HG02884 (cell line): Measurements from ENCODE around the gene SCAF1.
"Not testable (repeated sequence)": the region's sequence is repeated elsewhere in the genome, so short reads cannot be mapped to it uniquely, and the experiment has no call there.

Experiments
- ATAC-seq: cut with Tn5 transposase; IDR thresholded peaks from one replicate; pipeline ENCODE4 v1.9.1; 2021; ENCODE audit warnings: mild to moderate bottlenecking, moderate library complexity; ENCODE audit not compliant: unreplicated experiment

Gene SCAF1

DNA sequence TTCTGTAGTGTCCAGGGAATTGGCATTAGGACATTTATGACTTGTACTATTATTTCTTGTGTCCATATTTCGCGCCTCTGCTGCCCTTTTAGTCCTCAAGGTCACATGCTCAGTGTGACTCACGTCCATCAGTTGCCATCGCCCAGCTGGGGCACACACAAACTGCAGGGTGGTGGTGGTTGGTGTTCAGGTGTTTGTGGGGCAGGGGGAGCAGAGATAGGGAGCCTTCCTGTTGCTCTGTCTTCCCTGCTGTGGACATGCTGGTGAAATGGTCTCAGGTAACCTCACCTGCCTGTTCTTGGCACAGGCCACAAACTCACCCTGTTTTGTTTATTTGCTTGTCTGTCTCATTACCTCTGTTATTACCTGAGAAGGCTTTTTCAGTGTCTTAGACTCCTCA is 28.6 kb upstream of the SCAF1 start:
- no peak for ATAC-seq

DNA sequence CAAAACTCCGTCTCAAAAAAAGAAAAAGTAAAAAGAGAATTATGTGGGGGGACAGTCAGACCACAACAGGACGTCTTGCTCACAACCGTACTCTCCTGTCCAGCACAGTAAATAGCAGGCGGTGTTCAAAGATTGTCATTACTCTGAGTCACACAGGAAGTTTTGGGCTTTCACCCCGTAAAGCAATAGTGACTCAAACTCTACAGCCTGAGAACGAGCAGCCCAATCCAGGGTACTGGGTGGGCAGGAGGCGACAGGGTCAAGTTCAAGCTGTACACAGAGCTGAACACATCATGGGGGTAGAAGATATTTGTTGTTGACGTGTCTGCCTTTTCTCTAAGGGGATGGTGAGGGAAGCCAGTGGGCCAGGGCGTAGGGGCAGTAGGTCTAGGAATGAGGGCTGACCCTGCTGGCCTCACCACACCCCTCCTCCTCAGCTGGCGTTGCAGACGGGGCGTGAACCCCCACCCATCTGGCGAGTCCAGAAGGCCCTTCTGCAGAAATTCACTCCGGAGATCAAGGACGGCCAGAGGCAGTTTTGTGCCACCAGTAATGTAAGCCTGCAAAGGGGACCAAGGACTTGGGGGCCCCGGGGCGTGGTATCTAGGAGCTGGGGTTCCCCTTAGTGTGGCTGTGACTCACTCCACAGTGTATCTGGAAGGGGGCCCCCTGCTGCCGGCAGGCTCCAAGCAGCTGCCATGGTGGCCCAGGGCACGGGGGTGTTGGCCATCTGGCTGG is 27.7 kb upstream of the SCAF1 start:
- no peak for ATAC-seq

DNA sequence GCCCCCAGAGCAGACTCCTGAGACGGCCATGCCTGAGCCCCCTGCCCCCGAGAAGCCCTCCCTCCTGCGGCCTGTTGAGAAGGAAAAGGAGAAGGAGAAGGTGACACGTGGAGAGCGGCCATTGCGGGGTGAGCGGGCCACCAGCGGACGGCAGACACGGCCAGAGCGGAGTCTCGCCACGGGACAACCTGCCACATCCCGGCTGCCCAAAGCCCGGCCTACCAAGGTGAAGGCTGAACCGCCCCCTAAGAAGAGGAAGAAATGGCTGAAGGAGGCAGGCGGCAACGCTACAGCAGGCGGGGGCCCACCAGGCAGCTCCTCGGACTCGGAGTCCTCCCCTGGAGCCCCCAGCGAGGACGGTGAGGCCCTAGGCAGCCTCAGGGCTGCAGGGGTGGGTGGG is 26.1 kb upstream of the SCAF1 start:
- ATAC-seq: no peak

DNA sequence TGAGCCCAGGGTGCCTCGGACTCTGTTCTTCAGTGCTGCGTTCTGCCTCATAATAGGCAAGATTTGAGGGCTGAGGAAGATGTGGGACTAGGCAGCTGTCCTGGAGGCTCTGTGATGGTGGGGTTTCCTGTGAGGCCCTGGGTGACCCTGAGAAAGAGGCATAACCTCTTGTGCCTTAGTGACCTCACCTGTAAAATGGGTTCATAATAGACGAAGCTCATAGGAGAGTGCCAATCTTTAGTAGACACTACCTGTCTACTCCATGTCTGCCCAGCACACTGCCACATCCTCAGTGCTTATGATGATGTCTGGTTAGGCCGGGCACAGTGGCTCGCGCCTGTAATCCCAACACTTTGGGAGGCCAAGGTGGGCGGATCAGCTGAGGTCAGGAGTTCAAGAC is 25.5 kb upstream of the SCAF1 start:
- no peak for ATAC-seq

DNA sequence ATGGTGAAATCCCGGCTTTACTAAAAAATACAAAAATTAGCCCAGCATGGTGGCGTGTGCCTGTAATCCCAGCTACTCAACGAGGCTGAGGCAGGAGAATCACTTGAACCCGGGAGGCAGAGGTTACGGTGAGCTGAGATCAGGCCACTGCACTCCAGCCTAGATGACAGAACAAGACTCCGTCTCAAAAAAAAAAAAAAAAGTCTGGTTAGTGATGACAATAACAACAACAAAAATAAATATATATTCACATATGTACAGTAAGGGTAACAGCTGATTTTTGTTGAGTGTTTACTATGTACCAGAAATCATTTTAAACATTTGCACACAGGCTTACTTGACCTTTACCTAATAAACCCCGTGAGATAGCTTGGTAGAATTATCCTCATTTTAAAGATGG is 25.1 kb upstream of the SCAF1 start:
- ATAC-seq: no peak

DNA sequence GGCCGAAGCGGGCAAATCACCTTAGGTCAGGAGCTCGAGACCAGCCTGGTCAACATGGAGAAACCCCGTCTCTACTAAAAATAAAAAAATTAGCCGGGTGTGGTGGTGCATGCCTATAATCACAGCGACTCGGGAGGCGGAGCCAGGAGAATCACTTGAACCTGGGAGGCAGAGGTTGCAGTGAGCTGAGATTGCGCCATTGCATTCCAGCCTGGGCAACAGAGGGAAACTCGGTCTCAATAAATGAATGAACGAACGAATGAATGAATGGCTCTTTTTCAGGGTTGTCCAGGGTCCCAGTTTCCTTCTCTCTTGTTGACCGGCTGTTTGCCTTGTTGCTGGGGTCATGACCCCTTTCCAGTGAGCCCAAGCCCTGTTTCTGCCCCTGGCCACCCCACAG is 24.1 kb upstream of the SCAF1 start:
- not testable (repeated sequence) for ATAC-seq

DNA sequence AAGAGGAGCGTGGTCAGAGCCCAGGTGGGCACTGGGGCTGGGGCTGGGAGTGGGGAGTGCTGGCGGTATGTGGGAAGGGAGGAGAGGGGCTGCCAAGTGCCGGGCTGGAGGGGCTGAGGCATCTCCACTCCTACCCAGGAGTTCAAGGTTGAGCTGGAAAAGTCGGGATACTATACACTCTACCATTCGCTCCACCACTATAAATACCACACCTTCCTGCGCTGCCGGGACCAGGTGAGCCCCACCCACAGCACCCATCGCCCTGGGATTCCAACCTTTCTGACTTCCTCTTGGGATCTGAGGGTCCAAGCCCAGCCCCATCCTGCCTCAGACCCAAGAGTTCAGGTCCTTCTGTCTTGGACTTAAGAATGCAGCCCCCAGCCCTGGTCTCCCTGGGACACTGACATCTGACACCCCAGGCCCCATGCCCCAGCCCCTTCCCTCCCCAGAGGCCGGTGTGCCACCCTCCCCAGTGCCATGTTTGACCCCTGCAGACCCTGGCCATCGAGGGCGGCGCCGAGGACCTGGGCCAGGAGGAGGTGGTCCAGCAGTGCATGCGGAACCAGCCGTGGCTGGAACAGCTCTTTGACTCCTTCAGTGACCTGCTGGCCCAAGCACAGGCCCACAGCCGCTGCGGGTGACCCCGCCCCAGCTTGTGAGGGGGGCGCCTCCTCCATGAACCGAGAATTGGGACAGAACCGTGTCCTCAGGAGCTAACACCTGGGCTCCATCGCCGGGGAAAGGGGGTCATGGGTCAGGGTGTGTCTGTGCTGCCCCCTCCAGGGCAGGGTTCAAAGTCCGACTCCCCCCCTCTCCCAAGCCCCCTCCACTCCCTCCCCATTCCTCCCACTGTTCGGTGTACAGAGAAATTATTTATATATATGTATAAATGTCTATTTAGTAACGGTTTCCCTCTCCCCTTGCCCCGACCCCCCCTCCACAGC is 16.8 kb upstream of the SCAF1 start:
- ATAC-seq: no peak

DNA sequence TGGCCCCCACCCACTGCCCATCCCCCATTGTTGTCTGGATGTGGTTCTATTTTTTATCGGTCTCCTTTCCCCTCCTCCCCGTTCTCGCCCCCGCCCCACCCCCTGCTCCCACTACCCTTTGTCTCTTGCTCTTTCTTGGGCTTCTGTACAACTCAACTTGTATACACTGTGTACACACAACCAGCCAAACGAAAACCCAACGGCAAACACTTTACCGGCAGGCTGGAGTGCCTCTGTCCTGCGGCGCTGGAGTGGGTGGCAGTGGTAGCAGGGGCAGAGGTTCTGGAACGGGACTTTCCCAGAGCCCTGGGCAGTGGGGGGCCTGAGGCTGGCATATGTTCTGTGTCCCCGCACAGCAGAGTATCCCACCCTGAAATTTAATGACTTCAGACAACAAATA is 15.8 kb upstream of the SCAF1 start:
- no peak for ATAC-seq

DNA sequence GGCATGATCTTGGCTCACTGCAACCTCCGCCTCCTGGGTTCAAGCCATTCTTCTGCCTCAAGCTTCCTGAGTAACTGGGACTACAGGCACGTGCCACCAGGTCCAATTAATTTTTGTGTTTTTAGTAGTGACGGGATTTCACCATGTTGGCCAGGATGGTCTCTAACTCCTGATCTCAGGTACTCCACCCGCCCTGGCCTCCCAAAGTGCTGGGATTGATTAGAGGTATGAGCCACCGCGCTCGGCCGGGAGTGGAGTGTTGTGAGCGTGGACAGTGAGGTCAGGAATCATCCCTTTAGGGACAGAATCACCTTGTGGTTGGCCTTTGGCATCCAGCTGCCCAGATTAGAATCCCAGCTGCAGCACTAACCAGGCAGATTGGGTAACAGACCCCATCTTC is 12.3 kb upstream of the SCAF1 start:
- no peak for ATAC-seq

DNA sequence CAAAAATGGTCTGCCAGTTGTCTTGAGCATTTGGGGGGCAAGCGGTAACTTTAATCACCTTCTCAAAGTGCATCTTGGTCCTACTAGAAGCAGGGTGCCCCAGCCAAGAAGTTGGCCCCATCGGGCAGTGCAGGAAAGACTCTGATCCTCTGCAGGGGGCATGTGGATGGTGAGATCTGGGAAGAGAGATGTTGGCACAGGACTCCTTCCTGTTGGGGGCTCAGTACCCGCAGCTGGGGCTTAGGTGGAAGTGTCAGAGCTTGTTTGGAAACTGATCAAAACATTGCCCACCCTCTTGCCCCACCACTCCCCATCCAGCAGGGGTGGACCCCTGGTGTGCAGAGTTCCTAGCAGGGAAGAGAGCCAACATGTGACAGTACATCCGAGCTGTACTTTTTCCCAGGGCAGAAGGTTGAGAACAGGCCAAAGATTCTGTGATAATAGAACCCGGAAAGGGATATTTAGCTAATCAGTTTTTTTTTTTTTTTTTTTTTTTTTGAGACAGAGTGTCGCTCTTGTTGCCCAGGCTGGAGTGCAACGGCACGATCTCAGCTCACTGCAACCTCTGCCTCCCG is 10.9 kb upstream of the SCAF1 start:
- no peak for ATAC-seq

DNA sequence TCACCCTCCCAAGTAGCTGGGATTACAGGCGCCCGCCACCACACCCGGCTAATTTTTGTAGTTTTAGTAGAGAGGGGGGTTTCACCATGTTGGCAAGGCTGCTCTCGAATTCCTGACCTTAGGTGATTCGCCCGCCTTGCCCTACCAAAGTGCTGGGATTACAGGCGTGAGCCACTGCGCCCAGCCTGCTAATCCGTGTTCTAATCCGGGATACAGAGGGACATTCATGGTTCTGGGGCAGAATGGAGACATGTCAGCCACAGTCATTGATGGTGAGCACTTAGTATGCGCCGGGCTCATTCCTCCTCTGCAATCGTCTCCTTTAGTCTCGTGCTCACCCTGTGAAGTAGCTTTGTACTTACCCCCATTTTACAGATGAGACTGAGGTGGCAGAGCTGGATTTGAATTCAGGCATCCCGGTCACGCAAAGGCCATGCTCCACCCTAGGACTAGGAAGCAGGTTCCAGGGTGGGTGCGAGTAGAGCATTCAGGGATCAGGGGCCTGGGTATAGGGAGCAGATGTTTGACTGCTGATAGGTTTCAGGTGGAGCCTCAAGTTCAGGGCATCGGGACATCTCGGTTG is 10.3 kb upstream of the SCAF1 start:
- no peak for ATAC-seq

DNA sequence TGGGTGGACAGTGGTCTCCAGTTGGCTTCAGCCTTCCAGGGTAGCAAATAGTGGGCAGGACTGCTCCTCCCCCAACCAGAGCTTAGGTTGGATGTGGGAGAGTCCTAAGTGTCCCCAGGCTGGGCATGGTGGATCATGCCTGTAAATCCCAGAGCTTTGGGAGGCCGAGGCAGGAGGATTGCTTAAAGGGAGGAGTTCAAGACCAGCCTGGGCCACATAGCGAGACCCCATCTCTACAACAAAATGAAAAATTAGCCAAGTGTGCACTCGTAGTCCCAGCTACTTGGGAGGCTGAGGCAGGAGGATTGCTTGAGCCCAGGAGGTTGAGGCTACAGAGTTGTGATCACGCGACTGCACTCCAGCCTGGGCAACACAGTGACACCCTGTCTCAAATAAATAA is 9.4 kb upstream of the SCAF1 start:
- no peak for ATAC-seq

DNA sequence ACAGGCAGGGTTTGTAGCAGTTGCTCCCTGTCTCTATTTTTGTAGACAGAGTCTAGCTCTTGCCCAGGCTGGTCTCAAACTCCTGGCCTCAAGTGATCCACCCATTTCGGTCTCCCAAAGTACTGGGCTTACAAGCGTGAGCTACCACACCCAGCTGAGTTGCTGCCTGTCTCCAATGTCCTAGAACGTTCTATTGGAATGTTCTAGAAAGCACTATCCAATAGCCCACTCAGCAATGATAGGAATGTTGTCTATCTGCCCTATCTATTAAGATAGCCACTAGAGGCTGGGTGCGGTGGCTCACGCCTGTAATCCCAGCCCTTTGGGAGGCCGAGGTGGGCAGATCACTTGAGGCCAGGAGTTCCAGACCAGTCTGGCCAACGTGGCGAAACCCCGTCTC is 8.7 kb upstream of the SCAF1 start:
- ATAC-seq: not testable (repeated sequence)

DNA sequence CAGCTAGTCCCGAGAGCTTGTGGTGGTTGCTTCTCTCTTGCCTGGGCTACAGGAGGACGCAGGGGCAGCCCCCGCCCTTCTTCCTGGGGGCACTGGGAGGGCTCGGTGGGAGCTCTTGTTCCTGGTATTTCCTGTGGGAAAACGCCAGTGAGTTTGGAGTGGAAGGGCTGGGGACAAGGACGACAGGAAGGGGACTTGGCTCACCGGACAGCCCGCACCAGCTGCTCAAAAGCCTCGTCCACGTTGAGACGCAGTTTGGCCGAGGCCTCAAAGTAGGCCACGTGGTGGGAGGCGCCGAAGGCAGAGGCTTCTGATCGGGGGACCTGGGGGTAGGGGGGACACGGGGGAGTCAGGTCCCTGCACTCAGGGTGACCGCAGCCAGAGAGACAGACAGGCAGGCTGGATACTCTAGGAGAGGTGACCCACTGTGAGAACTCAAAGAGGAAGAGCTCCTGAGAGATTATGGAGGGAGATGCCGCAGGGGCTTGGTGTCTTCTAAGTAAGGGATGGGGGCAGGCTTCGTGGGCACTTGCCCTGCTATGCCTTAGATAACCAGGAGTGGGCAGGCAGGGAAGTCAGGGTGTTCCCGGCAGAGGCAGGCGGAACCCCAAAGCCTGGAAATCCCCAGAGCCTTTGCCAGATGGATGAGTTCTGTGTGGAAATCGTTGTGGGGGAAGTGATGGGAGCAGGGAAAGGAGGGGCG is 6.3 kb upstream of the SCAF1 start:
- ATAC-seq: no peak

DNA sequence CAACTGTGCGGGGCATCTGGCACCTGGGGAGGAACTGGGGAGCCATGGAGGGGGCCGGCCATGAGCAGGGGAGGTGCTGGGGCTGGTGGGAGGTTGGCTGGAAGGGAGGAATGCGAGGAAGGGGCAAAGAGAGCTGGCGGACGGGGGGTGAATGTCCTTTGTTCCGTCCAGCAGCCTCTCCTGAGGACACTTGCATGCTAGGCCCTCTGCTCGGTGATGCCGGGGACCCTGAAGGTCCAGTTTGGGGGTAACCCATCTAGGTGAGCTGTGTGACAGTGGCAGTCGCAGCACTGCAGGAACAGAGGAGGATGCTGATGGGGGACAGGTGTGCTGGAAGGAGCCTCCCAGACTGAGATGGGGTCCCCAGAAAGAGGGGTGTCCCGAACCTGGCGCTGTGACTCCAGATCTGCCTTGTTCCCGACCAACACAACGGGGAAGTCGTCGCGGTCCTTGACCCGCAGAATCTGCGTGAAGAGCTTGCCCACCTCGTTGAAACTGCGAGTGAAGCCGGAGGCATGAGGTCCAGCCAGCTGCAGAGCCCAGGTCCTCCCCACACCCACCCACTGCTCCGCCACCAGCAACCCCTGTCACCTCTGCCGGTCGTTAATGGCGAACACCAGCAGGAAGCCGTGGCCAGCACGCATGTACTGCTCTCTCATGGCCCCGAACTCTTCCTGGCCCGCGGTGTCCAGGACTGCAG is 5.6 kb upstream of the SCAF1 start:
- ATAC-seq: no peak

DNA sequence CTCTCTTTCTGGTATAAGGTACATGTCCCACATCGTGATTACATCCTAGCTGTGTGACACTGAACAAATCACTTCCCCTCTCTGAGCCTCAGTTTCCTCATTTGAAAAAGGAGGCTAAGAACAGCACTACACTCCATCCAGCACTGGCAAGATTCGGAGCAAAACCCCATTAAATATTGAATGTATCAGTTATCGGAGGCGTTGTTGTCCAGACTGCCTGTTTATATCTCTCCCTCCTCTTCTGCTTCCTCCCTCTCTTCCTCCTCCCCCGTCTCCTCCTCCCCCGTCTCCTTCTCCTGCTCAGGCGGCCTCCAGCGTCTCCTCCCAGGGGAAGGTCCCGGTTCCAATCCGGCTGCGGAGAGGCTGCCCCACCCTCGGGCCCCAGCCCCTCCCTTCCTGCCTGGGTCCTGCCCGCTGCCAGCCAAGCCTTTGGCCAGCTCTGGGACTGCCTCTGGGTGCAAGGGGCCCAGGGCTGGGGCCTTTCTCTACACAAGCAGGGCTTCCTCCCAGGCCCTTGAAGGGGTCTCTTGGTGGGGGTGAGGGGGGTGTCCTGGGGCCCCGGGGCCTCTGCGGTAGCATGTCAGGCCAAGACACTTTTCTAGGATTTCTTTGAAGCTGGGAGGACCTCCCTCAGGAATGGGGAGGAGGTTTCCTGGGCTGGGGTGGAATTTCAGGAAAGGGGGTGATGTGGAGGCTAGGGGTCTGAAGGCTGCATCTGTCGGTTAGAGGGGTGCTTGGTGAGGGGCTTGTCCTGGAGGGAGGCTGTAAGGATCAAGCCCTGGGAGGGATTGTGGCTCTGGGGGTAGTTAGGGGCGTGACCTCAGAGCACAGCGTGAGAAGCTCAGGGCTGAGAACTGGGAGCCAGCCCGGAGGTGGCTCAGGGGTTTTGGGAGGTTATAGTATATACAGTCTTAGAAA is 3.9 kb upstream of the SCAF1 start:
- ATAC-seq: no peak

DNA sequence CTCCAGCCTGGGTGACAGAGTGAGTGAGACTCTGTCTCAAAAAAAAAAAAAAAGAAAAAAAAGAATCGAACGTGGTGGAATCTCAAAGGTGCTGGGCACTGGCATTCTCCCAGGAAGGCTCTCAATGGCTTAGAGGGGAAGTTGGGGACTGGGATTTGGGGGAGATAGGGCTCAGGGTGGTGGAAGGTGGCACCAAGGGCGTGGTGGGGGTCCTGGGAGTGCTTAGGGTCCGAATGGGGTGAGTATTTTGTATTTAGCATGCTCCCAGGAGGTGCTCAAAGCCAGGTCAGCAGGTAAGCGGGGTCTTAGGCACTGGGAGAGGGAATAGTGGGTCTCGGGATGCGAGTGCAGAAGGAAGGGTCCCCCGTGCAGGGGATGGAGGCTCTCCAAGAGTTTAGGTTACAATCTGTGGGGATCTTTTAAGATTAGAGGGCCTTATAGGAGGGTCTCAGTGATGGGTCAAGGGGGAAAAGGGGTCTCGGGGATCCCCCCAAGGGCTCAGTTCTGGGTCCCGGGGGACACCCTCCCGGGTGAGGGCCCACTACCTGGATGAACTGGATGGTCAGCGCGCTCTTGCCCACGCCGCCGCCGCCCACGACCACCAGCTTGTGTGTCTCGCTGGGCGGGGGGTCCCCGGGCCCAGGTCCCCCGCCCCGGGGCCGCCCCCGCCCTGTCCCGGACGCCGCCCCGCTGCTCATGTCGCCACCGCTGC is 2.5 kb upstream of the SCAF1 start:
- ATAC-seq: no peak

DNA sequence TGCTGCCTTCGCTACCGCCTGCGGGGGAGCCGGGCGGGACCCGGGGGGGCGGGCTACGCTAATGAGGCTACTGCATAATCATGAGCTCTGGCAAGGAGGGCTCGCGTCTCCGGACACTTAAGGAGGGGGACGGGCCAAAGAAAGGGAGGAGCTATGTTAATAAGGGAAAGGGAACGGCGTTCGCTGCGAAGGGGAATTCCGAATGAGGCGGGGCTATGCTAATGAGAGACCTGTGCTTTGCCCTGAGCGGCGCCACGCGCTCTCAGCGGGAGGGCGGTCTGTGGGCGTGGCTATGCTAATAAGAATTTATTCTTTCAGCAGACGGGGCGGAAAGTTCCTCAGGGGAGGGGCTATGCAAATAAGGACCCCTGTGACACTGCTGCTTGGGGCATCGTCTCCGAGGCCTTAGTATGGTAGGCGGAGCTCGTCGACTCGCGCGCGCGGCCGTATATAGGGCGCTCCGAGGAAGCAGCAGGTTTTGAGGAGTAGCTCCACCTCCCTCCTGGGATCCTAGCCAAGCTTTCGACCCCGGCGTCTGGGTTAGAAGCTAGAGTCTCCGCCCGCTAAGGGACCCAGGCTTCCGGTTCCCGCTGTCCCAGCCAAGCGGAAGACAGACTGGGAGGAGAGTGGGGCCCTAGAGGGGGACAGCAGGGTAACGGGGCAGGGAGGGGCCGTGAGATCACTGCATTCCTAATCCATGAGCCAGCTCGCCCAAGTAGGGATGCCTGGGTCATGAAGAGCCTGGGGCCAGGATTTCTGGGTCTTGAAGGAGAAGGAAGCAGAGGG is 1.7 kb upstream of the SCAF1 start, which contains the start of gene RRAS:
Gene RRAS (minus strand): TSS at position 31 of the 786 bp plus-strand sequence. CDS start 45 bp downstream, outside the sequence.
- peak; percentile 52 for ATAC-seq
